DOHH2 (cell line): ENCODE results near the gene FMNL2.
A peak's percentile ranks its signal among the peaks of the same experiment; 100 is the strongest.

Experiments
- H3F3A ChIP-seq: fragments of 200-600 bp; sonication (generic), shearing (Covaris generic); 2 replicates; pipeline ENCODE4 v1.6.0; 2016; ENCODE audit warnings: antibody characterized with exemption, mild to moderate bottlenecking; ENCODE audit not compliant: control insufficient read depth, insufficient read depth
- H3K27ac ChIP-seq: fragments of 200-600 bp; sonication (generic); 2 replicates; pipeline ENCODE4 v1.5.1; 2014; ENCODE audit warnings: low read depth, mild to moderate bottlenecking, low read length, moderate library complexity
- H3K27me3 ChIP-seq: fragments of 200-600 bp; sonication (generic); 2 replicates; pipeline ENCODE4 v1.6.1; 2014; ENCODE audit warnings: mild to moderate bottlenecking, low read length, mixed read lengths; ENCODE audit not compliant: control insufficient read depth
- H3K36me3 ChIP-seq: fragments of 200-600 bp; sonication (generic); 2 replicates; pipeline ENCODE4 v1.6.1; 2014; ENCODE audit warnings: mild to moderate bottlenecking, low read length, moderate library complexity, mixed read lengths; ENCODE audit not compliant: control insufficient read depth
- H3K4me1 ChIP-seq: fragments of 200-600 bp; sonication (generic); 2 replicates; pipeline ENCODE4 v1.6.1; 2014; ENCODE audit warnings: mild to moderate bottlenecking, low read length, mixed read lengths; ENCODE audit not compliant: control insufficient read depth
- H3K4me2 ChIP-seq: fragments of 200-600 bp; sonication (generic); 2 replicates; pipeline ENCODE4 v1.6.0; 2014; ENCODE audit warnings: mild to moderate bottlenecking, low read length, moderate library complexity
- H3K4me3 ChIP-seq: fragments of 200-600 bp; sonication (generic); 2 replicates; pipeline ENCODE4 v1.5.1; 2014; ENCODE audit warnings: mild to moderate bottlenecking, low read length, mixed read lengths
- H3K79me2 ChIP-seq: fragments of 200-600 bp; sonication (generic); 2 replicates; pipeline ENCODE4 v1.6.1; 2014; ENCODE audit warnings: mild to moderate bottlenecking, low read length, mixed read lengths; ENCODE audit not compliant: control insufficient read depth
- H3K9me2 ChIP-seq: fragments of 200-600 bp; sonication (generic); replicated peaks from 2 replicates; pipeline ENCODE4 v1.6.1; 2014; ENCODE audit warnings: mild to moderate bottlenecking, low read length, mixed read lengths; ENCODE audit not compliant: control insufficient read depth
- H3K9me3 ChIP-seq: fragments of 200-600 bp; sonication (generic); 2 replicates; pipeline ENCODE4 v1.6.1; 2014; ENCODE audit warnings: antibody characterized with exemption, low read length, mixed read lengths; ENCODE audit not compliant: control insufficient read depth, insufficient read depth
- H4K20me1 ChIP-seq: fragments of 200-600 bp; sonication (generic); 2 replicates; pipeline ENCODE4 v1.6.0; 2014; ENCODE audit warnings: low read depth, mild to moderate bottlenecking, antibody characterized with exemption, low read length, moderate library complexity; ENCODE audit not compliant: control insufficient read depth, insufficient read depth
- CTCF ChIP-seq: fragments of 200-600 bp; sonication (generic); IDR thresholded peaks from one replicate; pipeline ENCODE4 v1.5.1; 2014; ENCODE audit warnings: antibody characterized with exemption, mild to moderate bottlenecking, low read depth, low read length; ENCODE audit not compliant: poor library complexity, severe bottlenecking
- EZH2phosphoT487 ChIP-seq: fragments of 200-600 bp; sonication (generic); IDR thresholded peaks from 2 replicates; pipeline ENCODE4 v1.6.1; 2017; ENCODE audit warnings: borderline replicate concordance, mild to moderate bottlenecking, antibody characterized with exemption, low read length, moderate library complexity, mixed read lengths

The FMNL2 gene

DNA sequence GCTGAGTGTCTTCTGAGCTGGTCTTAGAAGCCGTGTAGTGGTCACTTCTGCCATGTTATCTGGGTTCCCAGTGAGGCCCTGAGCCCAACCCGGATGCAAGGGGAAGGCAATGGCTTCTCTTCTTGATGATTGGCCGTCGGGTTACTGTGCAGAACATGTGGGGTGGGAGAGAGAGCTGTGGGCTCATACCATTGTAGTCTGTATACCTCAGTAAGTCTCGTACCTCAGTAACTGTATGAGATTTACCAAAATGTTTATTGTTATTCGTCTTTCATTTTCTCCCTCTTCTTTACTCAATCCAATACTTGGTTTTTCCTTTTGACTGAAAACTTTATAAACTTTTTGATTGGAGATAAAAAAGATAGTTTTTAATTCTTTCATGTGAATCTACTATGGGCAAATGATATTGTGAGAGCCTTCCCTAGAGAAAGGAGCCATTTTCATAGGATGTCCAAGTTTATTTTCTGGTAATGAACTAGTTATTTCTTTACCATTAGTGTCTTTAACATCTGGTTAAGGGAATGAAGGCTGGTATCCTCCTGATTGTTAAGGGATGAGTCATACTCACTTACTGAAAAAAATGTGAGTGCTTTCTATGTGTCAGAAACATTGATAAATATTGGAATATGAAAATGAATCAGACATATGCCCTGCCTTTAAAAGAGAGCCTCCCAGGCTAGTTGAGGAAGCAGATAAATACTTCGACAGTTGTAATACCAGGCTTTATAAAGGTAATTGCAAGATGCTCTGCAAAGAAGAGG, 252.4 kb downstream of the FMNL2 start:
- Histone ChIP-seq H3F3A (no peaks in the 10 kb centered on the region), H3K9me2 (no peaks in the 10 kb centered on the region), H3K9me3 (no peaks in the 10 kb centered on the region), H4K20me1 (no peaks in the 10 kb centered on the region), H3K4me1 (peaks cover 7% of the 10 kb centered on the region; the same call in 1 of the 2 replicates), H3K4me3 (no peak overlapping the region), H3K79me2 (no peaks in the 10 kb centered on the region), H3K36me3 (no peaks in the 10 kb centered on the region), H3K27ac (no peak overlapping the region), H3K27me3 (no peaks in the 10 kb centered on the region; the same call in 1 of the 2 replicates), H3K4me2 (no peak overlapping the region)
- TF ChIP-seq EZH2phosphoT487, result no peak
- no peak for TF ChIP-seq CTCF

GRCh38 chr2:152588998-152589397, 254.0 kb downstream of the FMNL2 start:
- H3K27ac ChIP-seq, result no peak overlapping the region
- H3K4me3 ChIP-seq, result no peak overlapping the region
- H3K4me2 ChIP-seq, result no peak overlapping the region
- no peaks in the 10 kb centered on the region for H3K9me3 ChIP-seq
- no peaks in the 10 kb centered on the region for H3K79me2 ChIP-seq
- H3K9me2 ChIP-seq, result no peaks in the 10 kb centered on the region
- TF ChIP-seq EZH2phosphoT487 (no peak), CTCF (no peak)
- no peaks in the 10 kb centered on the region for H3F3A ChIP-seq
- no peaks in the 10 kb centered on the region for H4K20me1 ChIP-seq
- peaks cover 9% of the 10 kb centered on the region for H3K4me1 ChIP-seq
- no peaks in the 10 kb centered on the region for H3K36me3 ChIP-seq
- no peaks in the 10 kb centered on the region; the same call in 1 of the 2 replicates for H3K27me3 ChIP-seq

DNA sequence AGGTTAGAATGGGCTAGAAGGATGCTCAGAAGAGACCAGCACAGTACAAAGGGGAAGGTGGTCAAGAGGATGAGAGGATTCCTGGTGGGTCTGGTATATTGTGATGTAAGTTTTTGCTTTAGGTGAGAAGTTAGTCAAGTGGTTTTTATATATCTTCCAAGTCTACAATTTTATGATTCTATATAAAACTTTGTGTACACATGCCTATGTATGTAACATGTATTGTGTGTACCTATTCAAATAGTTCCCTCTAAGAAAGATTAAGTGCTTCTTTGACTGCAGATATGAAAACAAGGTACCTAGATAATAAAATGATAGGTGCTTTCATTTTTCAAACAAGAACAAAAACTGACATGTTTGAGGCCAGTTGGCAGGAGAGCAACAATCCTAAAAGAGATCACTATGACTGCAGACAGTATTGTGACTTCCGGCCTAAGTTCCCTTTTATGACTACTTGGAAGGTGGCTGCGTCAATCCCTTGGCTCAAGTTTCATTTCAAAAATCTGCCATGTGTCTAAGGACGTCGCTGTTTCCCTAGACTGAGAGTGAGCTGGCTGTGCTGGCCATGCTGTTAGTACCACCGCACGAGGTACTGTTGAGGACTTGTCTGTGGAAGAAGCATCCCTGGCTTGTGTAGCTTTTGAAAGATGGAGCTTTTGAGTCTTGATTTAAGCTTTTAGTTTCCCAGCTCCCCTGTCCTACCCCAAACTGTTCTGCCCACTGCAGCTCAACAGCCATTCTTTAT, 259.2 kb downstream of the FMNL2 start:
- Histone ChIP-seq H3K4me2 (peak overlapping the region; percentile 28), H3K9me2 (no peaks in the 10 kb centered on the region; the same call in 1 of the 2 replicates)

More for the DNA sequence above, 259.2 kb downstream of the FMNL2 start:
- peak; percentile 18 for TF ChIP-seq CTCF
- TF ChIP-seq EZH2phosphoT487, result no peak
- no peak overlapping the region for H3K27ac ChIP-seq
- no peaks in the 10 kb centered on the region for H3F3A ChIP-seq
- H3K4me3 ChIP-seq, result no peak overlapping the region
- no peaks in the 10 kb centered on the region; the same call in 1 of the 2 replicates for H3K27me3 ChIP-seq
- H4K20me1 ChIP-seq, result no peaks in the 10 kb centered on the region
- no peaks in the 10 kb centered on the region for H3K9me3 ChIP-seq
- no peaks in the 10 kb centered on the region for H3K79me2 ChIP-seq
- H3K36me3 ChIP-seq, result no peaks in the 10 kb centered on the region
- H3K4me1 ChIP-seq, result peaks cover 13% of the 10 kb centered on the region
